Kidney (tissue), 14 donors: ENCODE data around the gene COL23A1. TPM values are rescaled to one million over a fixed set of nuclear protein-coding genes. Genes with fewer than 3 reads are reported as not detected.

Experiments
- DNase-seq, 5 donors: peaks; one replicate each; pipeline ENCODE4 v3.0.0-alpha.2; 2013 to 2020
- FAIRE-seq: peaks from 2 replicates; lab custom pipeline; 2012; peaks lifted over from hg19 to GRCh38; lab: Jason Lieb, UNC
- H3K27ac ChIP-seq, 2 donors: one replicate each; pipeline ENCODE4 v1.7.0; 2013; ENCODE audit warnings: low read depth in 2 of 2, low read length in 2 of 2, inconsistent platforms in 1 of 2
- H3K27me3 ChIP-seq: one replicate; pipeline ENCODE4 v1.7.1; 2013; ENCODE audit warnings: low read length, inconsistent platforms; ENCODE audit not compliant: control insufficient read depth, insufficient read depth
- H3K36me3 ChIP-seq, 3 donors: one replicate each; pipeline versions ENCODE4 v1.7.0 to v1.7.1; 2013; ENCODE audit warnings: low read length in 3 of 3, control low read depth in 1 of 3, inconsistent platforms in 1 of 3; ENCODE audit not compliant: insufficient read depth in 3 of 3, control insufficient read depth in 2 of 3
- H3K4me1 ChIP-seq, 3 donors: one replicate each; pipeline versions ENCODE4 v1.7.0 to v1.7.1; 2013; ENCODE audit warnings: low read length in 3 of 3, inconsistent platforms in 1 of 3, low read depth in 1 of 3; ENCODE audit not compliant: control insufficient read depth in 2 of 3, insufficient read depth in 2 of 3
- H3K4me3 ChIP-seq, 3 donors: one replicate each; pipeline versions ENCODE4 v1.7.0 to v1.8.1; 2013; ENCODE audit warnings: low read length in 3 of 3, control low read depth in 1 of 3, inconsistent platforms in 1 of 3
- H3K9ac ChIP-seq, 3 donors: one replicate each; pipeline versions ENCODE4 v1.7.0 to v1.7.1; 2013; ENCODE audit warnings: low read length in 3 of 3, control low read depth in 1 of 3, inconsistent platforms in 1 of 3
- H3K9me3 ChIP-seq, 3 donors: one replicate each; pipeline versions ENCODE4 v1.7.0 to v1.7.1; 2013; ENCODE audit warnings: low read length in 3 of 3, control low read depth in 1 of 3, inconsistent platforms in 1 of 3; ENCODE audit not compliant: control insufficient read depth in 2 of 3, insufficient read depth in 1 of 3
- CTCF ChIP-seq: IDR thresholded peaks from 3 replicates; pipeline ENCODE4 v1.5.1; 2012; ENCODE audit warnings: mild to moderate bottlenecking, moderate library complexity, borderline replicate concordance; ENCODE audit not compliant: insufficient read depth; ENCODE audit errors: extremely low read depth
- intact Hi-C: fragments of 100-400 bp; cut with DNase I; formaldehyde crosslinking; loops from one replicate; pipeline ENCODE4 v1.11.1; 2022
- polyA plus RNA-seq: library from polyadenylated mRNA; stranded (reverse); fragments of 350-450 nt; fragmentation: Illumina TruSeq; extraction: RNeasy Lipid Tissue Mini Kit (QIAGEN cat#74804); gene quantifications from one replicate; pipeline ENCODE4 v1.2.3, GENCODE V29; 2014; ENCODE audit warnings: low read depth, low replicate concordance; ENCODE audit not compliant: insufficient read depth
- total RNA-seq: library from RNA; stranded (reverse); fragmentation: NEBNext Ultra II Directional; extraction: Animal tissue kit (Norgen Biotek cat#: 25700); gene quantifications from one replicate; pipeline ENCODE4 v1.2.1, GENCODE V29; 2021
- donor health status: control.
- donor health status: control.
- donor health status: control.
- donor health status: control.
- donor health status: control.
- donor health status: DM: yes; HTN: yes; CAD: no.
- donor health status: Normal renal cell carcinoma (clear cell type).

The COL23A1 gene
- total and polyA plus RNA-seq, 2 donors from 2014 or later, result 4.1 to 8.7 TPM

DNA sequence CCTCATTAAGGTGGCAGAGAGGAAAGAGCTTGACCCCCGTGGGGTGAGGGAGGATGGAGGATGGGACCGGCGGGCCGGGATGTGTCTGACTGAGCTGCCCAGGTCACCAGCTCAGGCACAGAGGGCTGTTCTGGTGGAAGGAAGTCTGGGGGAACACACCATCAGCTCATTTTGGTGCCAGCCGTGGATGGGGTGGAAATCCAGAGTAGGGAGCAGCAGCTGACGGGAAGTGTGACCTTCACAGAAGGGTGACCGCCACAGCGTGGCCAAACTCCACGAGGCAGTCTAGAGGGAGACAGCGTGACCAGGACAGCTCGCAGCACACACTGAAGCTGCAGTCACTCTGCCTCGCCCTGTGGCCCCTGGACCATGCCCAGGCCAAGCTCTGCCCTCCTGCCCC lies 312.3 kb downstream of the COL23A1 start:
- H3K36me3 ChIP-seq, result no peaks in the 10 kb centered on the region
- TF ChIP-seq CTCF, result no peak
- no peak overlapping the region for H3K27ac ChIP-seq
- H3K9ac ChIP-seq, result no peak overlapping the region
- no peaks in the 10 kb centered on the region for H3K4me1 ChIP-seq
- DNase-seq (peak in 1 of 5 donors; percentile 70), FAIRE-seq (no peak)
- H3K4me3 ChIP-seq, result no peak overlapping the region
- H3K9me3 ChIP-seq, result no peaks in the 10 kb centered on the region
- intact Hi-C loops, result loop anchor here (5.0 to 10.0 kb wide), 2 partner anchors 274 to 317 kb away; partner anchors contain the start of gene COL23A1
- no peaks in the 10 kb centered on the region for H3K27me3 ChIP-seq

- no peaks in the 10 kb centered on the region for H3K36me3 ChIP-seq
- DNase-seq (peak in 1 of 5 donors; percentile 20), FAIRE-seq (no peak)
- no peak overlapping the region for H3K9ac ChIP-seq
- intact Hi-C loops, result loop anchor here (5.0 to 10.0 kb wide), 2 partner anchors 275 to 317 kb away; partner anchors contain the start of gene COL23A1
- no peaks in the 10 kb centered on the region for H3K9me3 ChIP-seq
- no peaks in the 10 kb centered on the region for H3K27me3 ChIP-seq
- H3K27ac ChIP-seq, result no peak overlapping the region
- no peak for TF ChIP-seq CTCF
- no peak overlapping the region for H3K4me3 ChIP-seq
- H3K4me1 ChIP-seq, result no peaks in the 10 kb centered on the region
These were observed 312.8 kb downstream of the COL23A1 start for GRCh38 chr5:178277346-178277745.

GRCh38 chr5:178274781-178275537 lies 315.2 kb downstream of the COL23A1 start:
- Histone ChIP-seq H3K9ac (no peak overlapping the region), H3K27ac (no peak overlapping the region), H3K27me3 (no peaks in the 10 kb centered on the region), H3K36me3 (no peaks in the 10 kb centered on the region), H3K4me3 (no peak overlapping the region), H3K9me3 (no peaks in the 10 kb centered on the region), H3K4me1 (no peaks in the 10 kb centered on the region)
- DNase-seq, result peak in 3 of 5 donors; percentile 31 to 75 (median 41)
- no peak for FAIRE-seq
- TF ChIP-seq CTCF, result no peak
- intact Hi-C loops, result loop anchor here (5.0 to 10.0 kb wide), 2 partner anchors 277 to 320 kb away; partner anchors contain the start of gene COL23A1
